OCI-LY3 (cell line): ENCODE measurements around the gene KCNS1.

Experiments used
- CTCF ChIP-seq: fragments of 200-600, 300-600 bp; sonication (generic); IDR thresholded peaks from 2 replicates; pipeline ENCODE4 v1.5.1; 2014; ENCODE audit warnings: antibody characterized with exemption, low read length, low read depth
- EZH2phosphoT487 ChIP-seq: fragments of 200-600 bp; shearing (Covaris generic); IDR thresholded peaks from 2 replicates; pipeline ENCODE4 v1.6.1; 2018; ENCODE audit warnings: antibody characterized with exemption, mixed run types, low read depth

DNA sequence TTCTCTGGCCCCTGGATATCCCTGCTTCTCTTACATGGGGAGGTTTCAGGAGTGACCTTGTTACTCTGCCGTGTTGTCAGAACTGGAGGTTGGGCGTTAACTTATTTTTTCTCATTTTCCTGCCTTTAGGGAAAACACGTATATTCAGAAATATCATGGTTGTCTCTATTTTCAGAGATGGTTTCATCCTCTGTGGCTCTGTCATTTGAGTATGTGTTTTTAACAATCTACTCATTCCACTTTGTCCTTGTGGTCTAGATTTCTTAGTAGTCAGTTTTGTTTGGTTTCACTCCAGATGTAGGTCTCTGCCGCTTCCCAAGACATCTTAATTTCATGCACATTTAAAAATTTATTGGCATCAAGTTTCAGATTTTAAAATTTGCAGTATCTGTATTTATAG lies 45.9 kb downstream of the KCNS1 start:
- TF ChIP-seq CTCF (no peak), EZH2phosphoT487 (no peak)
